GM23248 (cell line): ENCODE results near the gene LPO.

Experiments used
- EZH2 ChIP-seq: fragments of 200-600 bp; sonication (generic); IDR thresholded peaks from 2 replicates; pipeline ENCODE4 v1.6.1; 2018; ENCODE audit warnings: antibody characterized with exemption, mild to moderate bottlenecking; ENCODE audit not compliant: insufficient read depth, poor library complexity, severe bottlenecking
- EZH2phosphoT487 ChIP-seq: fragments of 200-600 bp; sonication (generic); IDR thresholded peaks from 2 replicates; pipeline ENCODE4 v1.6.1; 2018; ENCODE audit warnings: antibody characterized with exemption, moderate library complexity, mild to moderate bottlenecking, low read depth; ENCODE audit not compliant: insufficient read depth

- TF ChIP-seq EZH2phosphoT487, result no peak
- TF ChIP-seq EZH2, result no peak
These were observed 41.8 kb upstream of the LPO start for GRCh38 chr17:58196610-58197009.
